Activated T-helper 1 cell treated with anti-CD3 and anti-CD28 coated beads, Interleukin-2, amount 50 U/mL, for 16 hours (primary cell): ENCODE results near the gene GOLGA8B.
"Not testable (repeated sequence)": the region's sequence is repeated elsewhere in the genome, so short reads cannot be mapped to it uniquely, and the experiment has no call there.

Source experiments
- DNase-seq, 2 donors: peaks; one replicate each; pipeline ENCODE4 v3.0.0-alpha.2; 2020; ENCODE audit warnings: low read depth in 1 of 2, low spot score in 1 of 2

Gene GOLGA8B, protein sequence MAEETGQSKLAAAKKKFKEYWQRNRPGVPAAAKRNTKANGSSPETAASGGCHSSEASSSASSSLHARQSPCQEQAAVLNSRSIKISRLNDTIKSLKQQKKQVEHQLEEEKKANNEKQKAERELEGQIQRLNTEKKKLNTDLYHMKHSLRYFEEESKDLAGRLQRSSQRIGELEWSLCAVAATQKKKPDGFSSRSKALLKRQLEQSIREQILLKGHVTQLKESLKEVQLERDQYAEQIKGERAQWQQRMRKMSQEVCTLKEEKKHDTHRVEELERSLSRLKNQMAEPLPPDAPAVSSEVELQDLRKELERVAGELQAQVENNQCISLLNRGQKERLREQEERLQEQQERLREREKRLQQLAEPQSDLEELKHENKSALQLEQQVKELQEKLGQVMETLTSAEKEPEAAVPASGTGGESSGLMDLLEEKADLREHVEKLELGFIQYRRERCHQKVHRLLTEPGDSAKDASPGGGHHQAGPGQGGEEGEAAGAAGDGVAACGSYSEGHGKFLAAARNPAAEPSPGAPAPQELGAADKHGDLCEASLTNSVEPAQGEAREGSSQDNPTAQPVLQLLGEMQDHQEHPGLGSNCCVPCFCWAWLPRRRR

DNA sequence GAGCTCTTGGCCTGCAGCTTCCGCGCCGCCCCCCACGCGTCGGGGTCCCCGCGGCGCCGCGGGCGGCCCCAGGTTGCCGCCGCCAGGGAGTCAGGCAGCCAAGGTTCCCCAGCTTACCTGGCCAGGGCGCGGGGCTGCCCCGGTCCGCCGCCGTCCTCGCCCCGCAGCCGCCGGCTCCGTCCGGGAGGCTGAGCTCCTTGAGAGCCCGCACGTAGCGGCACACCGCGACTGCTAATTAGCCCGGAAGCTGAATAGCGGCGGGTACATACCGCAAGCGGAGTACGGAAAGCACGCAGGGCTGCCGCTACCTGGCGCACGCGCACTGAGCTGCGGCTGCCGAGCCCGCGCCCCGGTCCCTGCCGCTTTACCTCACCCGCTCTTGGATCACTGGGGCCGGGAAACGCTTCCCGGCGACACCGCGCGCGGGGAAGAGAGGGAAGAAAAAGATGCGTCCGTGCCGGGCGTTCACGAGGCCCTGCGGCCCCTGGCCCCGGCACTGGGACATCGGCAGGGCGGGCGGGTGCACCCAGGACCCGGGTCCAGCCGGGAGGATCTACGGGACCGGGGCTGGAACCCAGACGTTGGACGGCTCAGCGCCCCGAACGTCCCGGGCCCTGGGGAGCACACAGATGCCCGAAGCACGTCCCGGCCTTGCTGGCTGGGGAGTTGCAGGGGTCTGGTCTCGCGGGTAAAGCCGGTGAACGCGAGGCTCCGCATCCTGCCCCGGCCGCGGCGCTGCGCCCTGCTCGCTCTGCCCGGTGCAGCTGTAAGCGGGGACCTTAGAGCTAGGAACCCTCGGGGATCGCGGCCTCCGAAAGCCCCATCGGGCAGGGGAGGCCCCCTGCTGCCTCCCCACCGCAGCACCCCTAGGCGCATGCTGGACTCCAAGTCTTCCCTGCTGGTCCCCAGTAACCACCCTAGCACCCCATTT lies at the start of gene GOLGA8B:
GOLGA8B (minus strand) TSS at position 253 of the 931 bp plus-strand sequence. CDS start 47,739 bp downstream, outside the sequence.
- DNase-seq = peak; percentile 49 to 71

DNA sequence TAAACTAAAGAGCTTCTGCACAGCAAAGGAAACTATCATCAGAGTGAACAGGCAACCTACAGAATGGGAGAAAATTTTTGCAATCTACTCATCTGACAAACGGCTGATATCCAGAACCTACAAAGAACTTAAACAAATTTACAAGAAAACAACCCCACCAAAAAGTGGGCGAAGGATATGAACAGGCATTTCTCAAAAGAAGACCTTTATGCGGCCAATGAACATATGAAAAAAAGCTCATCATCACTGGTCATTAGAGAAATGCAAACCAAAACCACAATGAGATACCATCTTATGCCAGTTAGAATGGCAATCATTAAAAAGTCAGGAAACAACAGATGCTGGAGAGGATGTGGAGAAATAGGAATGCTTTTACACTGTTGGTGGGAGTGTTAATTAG lies 49.7 kb upstream of the GOLGA8B start:
- not testable (repeated sequence) for DNase-seq

DNA sequence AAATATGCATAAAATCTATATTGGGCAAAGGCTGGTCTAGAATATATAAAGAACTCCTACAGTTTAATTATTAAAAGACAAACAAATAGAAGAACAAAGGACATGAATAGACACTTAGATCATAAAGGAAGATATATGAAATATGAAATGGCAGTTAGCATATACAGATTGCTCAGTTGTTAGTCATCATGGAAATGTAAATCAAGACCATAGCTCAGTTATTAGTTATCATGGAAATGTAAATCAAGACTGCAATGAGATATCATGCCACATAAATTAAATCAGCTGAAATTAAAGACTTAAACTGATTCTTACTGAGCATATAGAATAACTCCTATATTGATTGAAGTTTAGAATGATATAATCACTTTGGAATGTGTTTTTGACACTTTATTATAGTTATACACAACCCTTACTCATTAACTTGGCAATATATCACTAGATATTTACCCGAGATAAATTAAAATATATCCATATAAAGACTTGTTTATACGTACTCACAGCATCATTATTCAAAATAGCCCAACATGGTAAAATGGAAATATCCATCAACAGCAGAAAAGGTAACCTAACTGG lies 45.2 kb upstream of the GOLGA8B start:
- no peak for DNase-seq

DNA sequence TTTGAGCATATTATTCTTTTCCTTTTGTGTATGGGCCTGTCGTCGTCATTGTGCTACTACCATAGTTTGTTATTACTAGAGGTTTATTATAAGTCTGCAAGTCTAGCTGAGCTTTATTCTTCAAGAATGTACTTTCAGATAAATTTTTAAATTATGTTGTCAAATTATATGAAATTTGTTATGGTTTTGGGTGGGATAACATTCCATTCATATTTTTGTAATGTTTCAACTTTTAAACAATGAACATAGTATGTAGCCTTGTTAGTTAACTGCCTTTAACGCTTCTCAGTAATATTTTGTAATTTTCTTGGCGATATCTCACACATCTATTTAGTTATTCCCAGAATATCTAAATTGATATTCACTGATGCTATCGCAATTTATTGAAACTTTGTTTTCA lies 41.6 kb upstream of the GOLGA8B start:
- DNase-seq = no peak

DNA sequence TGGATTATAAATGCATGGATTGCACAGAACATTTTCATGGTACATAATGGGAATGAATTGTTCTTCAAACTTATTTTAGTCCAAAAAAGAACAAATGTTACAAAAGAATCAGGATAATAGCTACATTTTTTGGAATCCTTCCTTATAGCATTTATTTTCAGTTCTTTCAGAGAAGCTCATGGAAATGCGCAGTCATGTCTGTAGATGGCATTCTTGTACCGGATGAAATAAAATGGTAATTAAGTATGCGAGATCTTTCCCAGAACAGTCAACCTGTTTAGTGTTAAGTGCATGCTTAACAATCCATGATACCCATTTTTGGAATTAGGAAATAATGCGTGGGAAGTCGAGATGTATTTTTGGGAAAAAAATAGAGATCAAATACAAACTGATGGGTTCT lies 38.2 kb upstream of the GOLGA8B start:
- no peak for DNase-seq

DNA sequence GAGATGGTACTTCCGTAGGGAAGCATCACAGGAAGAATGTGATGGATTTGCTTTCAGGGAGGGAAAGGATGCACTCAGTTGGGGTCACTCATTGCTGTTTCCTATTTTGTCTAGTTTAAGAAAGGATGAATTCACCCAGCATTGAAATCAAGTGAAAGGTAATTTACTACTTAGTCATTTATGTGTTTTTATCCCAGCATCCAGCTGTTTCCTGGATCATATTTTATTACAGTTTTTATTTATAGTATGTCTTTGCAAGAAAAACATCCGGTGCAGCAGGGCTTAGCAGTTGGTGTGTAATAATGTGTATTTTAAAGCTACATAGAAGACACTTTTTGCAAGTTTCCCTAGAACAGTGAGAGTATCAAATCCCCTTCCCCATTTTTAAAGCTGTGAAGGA lies 37.4 kb upstream of the GOLGA8B start:
- no peak for DNase-seq

DNA sequence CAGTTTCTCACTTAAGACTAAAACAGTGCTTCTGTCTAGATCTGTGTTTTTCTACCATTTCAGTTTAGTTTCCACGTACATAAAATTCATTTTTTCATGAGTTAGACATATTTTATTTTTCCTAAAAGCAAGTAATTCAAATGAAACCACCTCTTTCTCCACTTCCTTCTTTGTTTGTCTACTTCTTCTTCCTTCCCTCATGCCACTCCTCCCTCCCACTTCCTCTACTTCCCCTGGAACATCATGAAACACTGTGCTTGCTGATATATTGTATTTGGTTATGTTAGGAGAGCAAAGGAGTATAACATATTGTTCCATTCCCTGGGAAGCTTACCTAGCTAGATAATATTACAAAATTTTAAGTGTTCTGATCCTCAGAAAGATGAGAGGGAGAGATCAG lies 36.7 kb upstream of the GOLGA8B start:
- DNase-seq = no peak

DNA sequence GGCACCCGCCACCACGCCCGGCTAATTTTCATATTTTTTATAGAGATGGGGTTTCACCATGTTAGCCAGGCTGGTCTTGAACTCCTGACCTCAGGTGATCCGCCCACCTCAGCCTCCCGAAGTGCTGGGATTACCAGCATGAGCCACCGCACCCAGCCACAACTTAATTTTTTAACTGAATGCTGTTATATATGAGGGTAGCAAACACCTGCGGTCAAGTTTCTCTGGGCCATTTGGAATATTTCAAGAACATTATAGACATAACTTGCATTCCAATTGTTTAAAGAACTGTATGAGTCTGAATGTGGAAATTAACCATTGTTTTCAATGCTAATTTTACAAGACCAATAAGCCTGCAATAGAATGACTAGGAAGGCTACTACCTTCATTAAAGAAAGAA lies 35.7 kb upstream of the GOLGA8B start:
- no peak for DNase-seq

DNA sequence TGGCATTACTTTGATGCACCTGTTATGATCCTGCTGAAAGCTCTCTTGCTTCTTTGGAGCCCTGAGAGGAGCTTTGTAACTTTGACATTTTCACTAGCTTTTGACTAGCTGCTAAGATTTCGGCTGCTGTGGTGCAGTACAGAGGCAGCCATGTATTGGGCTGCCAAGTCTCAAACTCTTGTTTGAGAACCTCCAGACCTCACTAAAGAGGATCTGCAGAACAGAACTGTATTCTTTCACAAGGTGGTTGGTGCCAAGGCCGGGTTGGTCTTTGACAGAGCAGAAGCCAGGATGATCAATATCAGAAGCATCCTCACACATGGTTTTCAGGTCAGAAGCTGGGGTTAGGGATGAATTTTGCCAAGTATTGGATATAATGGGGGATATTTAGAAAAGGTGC lies 34.6 kb upstream of the GOLGA8B start:
- DNase-seq = no peak

DNA sequence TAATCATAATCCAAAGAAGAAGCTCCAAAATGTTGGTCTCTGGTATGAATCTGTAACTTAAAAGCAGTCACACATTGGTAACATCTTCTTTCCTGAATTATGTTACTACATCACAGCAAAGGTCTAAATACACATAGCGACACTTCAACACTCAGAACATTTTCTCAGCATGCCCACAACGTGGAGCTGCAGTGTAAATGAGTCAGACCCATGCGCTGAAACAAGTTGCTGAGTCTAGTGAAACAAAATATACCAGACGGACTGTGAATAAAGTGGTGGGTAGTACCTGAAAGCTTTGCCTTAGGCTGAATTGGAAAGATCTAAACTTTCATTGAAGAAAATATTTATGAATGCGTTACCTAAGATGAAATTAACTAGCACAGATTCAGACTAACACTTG lies 33.2 kb upstream of the GOLGA8B start:
- no peak for DNase-seq

DNA sequence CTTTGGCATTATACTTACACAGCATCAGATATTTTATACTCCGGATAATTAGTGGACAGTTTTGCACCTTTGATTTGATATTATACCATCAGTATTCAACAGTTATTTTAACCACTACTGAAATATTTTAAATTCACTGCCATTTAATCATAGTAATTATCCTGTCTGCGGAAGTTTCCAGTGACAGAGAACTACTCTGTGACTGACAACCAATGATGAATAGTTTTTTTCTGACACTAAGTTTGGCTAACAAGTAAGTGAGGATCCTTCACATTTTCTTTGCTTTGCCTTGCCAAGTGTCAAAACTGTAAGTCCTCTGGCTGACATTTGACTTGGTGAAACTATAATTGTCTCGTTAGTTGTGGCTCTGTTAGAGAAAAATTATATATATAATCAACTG lies 30.5 kb upstream of the GOLGA8B start:
- DNase-seq = no peak

DNA sequence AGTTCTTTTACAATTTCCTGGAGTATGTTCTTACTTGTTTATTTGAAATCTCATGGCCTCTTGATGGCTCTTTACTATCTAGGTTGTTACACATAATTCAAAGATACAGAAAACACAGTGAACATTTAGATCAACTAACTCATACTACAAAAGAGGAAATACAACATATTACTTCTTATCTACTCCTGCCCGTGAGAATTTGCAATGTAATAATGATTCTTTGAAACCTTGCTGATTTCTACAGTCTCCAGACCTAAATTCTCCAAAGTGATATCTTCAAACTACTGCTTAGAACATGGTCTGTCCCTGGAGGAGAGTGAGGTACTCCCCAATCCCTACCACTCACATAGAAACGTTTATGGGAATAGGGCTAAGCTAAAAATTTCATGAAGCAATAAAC lies 29.9 kb upstream of the GOLGA8B start:
- no peak for DNase-seq

DNA sequence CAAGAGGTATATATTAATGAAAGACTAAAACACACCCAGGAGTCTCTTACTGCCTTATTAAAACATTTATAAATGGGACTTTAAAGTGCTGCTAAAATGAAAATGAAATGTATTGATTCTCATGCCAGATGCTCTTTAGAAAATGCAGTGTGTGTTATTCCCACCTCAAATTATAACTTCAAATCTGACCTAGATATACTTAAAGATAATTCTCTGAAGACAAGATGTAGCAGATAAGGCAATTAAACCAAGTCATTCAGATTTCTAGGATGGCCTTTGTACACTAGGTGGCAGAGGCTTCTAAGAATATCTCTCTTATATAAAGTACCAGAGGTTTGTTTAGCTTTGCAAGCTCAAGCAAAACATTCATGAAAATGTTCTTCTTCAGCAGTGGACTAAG lies 26.9 kb upstream of the GOLGA8B start:
- DNase-seq = no peak

DNA sequence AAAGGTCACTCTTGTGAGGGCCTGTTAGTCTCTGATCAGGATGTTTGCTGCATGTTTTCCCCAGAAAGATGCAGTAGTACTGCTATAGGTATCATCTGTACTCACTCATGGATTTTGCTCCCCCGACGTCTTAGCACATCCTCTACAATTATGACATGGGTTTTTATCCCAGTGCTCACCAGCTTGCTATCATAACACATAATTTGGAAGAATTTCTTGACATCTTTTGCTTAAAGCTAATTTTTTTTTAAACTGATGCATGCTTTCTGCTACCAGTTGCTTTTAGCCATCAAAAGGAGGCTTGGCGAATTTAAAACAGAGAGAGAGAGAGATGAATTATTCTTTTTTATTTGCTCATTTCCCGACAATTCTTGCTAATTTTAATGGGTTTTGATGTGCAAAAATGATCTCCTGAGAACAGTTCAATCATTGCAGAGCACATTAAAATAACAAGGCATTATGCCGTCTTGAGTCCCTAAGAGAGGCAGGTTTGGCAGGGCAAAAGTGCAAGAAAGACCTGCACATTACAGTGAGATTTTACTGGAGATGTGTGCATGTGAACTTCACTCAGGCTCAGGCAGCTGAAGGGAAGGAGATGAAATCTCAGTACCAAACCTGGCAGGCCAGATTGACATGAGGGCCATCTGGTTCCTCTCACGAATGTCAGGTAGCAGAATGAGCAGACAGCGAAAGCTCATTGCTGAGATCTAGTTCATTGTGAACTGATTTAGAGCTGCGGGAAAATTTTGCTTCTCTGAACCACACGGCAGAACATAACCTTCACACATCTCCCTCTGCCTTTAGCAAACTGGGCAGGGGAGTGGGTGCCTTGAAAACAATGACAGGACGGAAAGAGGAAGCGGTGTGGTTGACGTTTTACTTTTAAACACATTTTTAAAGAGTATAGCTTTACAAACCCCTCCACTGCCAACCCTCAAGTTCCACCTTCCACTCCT lies 25.9 kb upstream of the GOLGA8B start:
- no peak for DNase-seq

DNA sequence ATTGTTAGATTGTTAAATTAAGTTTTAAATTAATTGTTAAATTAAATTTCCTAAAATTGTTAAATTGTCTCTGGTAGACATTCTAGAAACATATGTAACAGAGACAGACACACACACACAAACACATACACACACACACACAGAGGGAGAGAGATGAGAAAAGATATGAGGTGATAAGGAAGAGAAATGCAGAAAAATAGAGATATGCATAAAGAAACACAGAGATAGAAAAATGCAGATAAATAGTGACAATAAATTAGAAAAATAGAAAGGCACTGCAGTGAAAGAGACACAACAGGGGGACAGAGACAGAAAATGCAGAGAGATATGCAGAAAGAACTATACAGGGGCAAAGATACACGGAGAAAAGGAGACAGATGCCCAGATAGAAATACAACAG lies 25.1 kb upstream of the GOLGA8B start:
- DNase-seq = no peak

DNA sequence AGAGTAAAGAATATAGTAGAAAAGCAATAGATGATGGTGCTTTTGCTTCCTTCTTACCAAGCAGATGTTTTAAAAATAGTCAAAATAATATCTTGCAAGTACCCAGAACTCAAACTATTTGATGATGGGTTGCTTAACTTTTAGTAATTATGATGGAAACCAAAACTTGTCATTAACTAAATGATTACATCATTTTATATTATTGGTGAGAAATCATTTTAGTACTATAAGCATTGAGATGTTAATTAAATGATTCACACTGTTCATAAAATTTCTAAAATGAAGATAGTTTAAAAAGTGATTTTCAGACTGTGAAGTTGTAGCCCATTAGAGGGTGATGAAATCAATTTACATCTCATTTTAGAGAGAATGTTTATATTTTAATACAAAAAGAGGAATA lies 24.4 kb upstream of the GOLGA8B start:
- DNase-seq = no peak

DNA sequence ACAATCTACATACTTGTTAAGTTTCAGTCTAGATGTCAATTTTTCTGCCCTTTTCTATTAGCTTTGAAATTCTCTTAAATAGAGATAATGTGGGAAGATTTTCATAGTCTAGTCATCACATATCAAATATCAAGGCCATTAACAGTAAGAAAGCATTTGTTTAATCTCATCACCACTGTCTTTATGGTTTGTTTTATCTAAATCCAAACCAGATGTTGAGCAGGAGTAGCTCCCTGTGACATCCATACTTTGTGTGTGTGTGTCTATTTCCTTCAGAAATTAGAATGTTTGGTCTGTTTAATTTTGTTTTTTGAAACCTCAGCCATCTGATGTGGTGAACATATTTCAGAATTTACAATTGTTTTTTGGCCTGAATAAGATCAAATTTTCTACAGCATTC lies 23.1 kb upstream of the GOLGA8B start:
- no peak for DNase-seq

DNA sequence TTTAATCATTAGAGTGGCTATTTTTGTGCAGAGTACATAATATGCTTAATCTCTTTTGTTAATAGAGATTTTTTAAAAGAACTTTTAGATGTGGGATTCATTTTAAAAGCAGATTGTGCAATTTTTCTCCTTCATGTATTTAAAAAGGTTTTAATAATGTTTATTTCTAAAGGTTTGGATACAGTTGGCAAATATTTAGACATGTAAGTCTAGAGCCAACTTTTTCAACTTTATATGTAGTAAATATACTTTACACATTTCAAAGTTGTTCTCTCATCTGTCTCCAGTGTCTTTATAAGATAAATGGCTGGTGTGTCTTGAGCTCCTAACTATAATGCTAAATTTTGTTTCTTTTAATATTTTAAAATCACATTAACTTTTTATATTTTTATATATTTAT lies 22.7 kb upstream of the GOLGA8B start:
- no peak for DNase-seq

DNA sequence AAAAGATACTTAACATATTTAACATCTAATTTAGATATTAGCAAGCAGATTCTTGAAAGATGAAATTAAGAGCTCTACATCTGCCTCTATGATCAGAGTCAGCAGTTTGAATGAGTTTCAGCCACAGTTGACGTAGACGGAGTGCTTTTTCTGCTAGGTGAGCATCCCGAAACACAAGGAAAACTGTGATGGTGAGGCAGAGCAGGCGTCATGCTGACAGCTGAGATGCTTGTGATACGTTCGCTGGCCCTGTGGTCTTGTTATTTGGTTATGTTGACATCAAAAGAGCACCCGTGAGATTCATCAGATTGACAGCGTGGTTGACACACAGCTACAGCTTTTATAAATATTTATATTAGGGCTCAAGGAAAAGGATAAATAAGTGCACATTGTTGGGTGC lies 19.6 kb upstream of the GOLGA8B start:
- no peak for DNase-seq

DNA sequence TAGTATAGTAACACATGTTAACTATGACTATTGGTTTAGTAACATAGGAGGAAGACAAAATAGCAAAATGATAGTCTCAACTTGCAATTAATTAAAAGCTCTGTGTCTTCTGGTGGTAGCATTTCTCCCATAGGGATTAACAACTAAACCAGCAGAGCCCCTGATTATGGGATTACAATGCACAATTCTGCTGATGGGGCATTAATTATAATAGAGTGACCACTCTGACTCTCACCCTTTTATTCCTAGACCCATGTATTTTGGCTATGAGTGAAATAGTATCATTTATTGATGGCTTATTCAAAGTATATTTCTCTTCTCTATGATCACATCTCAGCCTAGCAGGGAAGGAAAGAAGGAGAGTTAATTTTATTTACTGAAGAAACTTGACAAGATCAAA lies 17.5 kb upstream of the GOLGA8B start:
- DNase-seq = no peak
